UCSD-AML1 (cell line): Measurements from ENCODE around the gene ETNPPL.

Source experiments
- DNase-seq: peaks from one replicate; lab custom pipeline; 2025; ENCODE audit not compliant: unreplicated experiment; lab: John Stamatoyannopoulos, UW

The ETNPPL gene

GRCh38 chr4:108762559-108763225 is at the start of gene ETNPPL:
TSS of gene ETNPPL (minus strand) at chr4:108763053. CDS start at chr4:108762898, 155 bp downstream.
- DNase-seq: no peak

- no peak for DNase-seq
Observed at GRCh38 chr4:108811486-108811885, 48.6 kb upstream of the ETNPPL start.

GRCh38 chr4:108810087-108810486 is 47.2 kb upstream of the ETNPPL start:
- no peak for DNase-seq

GRCh38 chr4:108804648-108805273 is 41.9 kb upstream of the ETNPPL start:
- DNase-seq: no peak

- no peak for DNase-seq
Observed at GRCh38 chr4:108799306-108799705, 36.5 kb upstream of the ETNPPL start.

GRCh38 chr4:108796173-108796572 is 33.3 kb upstream of the ETNPPL start:
- no peak for DNase-seq

- no peak for DNase-seq
Observed at GRCh38 chr4:108795733-108796132, 32.9 kb upstream of the ETNPPL start.

GRCh38 chr4:108794136-108794535 is 31.3 kb upstream of the ETNPPL start:
- no peak for DNase-seq

- DNase-seq: no peak
Observed at GRCh38 chr4:108793415-108793814, 30.6 kb upstream of the ETNPPL start.

GRCh38 chr4:108788731-108789130 is 25.9 kb upstream of the ETNPPL start:
- no peak for DNase-seq

GRCh38 chr4:108787724-108788123 is 24.9 kb upstream of the ETNPPL start:
- DNase-seq: no peak

- DNase-seq: no peak
Observed at GRCh38 chr4:108787106-108787505, 24.3 kb upstream of the ETNPPL start.

GRCh38 chr4:108786351-108786750 is 23.5 kb upstream of the ETNPPL start:
- no peak for DNase-seq

- DNase-seq: no peak
Observed at GRCh38 chr4:108783665-108784463, 21.0 kb upstream of the ETNPPL start.

GRCh38 chr4:108779958-108780357 is 17.1 kb upstream of the ETNPPL start:
- no peak for DNase-seq

GRCh38 chr4:108777388-108777787 is 14.5 kb upstream of the ETNPPL start:
- DNase-seq: no peak

- DNase-seq: no peak
Observed at GRCh38 chr4:108775921-108776320, 13.1 kb upstream of the ETNPPL start.

- DNase-seq: no peak
Observed at GRCh38 chr4:108774809-108775530, 12.1 kb upstream of the ETNPPL start.

- DNase-seq: no peak
Observed at GRCh38 chr4:108772402-108772801, 9.5 kb upstream of the ETNPPL start.

GRCh38 chr4:108766058-108766457 is 3.2 kb upstream of the ETNPPL start:
- no peak for DNase-seq

GRCh38 chr4:108763986-108764385 is 1.1 kb upstream of the ETNPPL start:
- no peak for DNase-seq
